ENCODE results near the gene TMPRSS7.

Gene TMPRSS7

GRCh38 chr3:112097378-112097777 lies 62.8 kb downstream of the TMPRSS7 start:
- Histone ChIP-seq H3K27ac (no peak overlapping the region), H3K4me3 (ENCODE audit: low read depth, low read length) (no peak overlapping the region), H3K36me3 (no peaks in the 10 kb centered on the region), H3K9me3 (ENCODE audit: severe bottlenecking) (no peaks in the 10 kb centered on the region), H3K27me3 (ENCODE audit: insufficient read depth, low read depth, severe bottlenecking) (no peaks in the 10 kb centered on the region)
- DNase-seq, result no peak
- TF ChIP-seq, protein P1, sequence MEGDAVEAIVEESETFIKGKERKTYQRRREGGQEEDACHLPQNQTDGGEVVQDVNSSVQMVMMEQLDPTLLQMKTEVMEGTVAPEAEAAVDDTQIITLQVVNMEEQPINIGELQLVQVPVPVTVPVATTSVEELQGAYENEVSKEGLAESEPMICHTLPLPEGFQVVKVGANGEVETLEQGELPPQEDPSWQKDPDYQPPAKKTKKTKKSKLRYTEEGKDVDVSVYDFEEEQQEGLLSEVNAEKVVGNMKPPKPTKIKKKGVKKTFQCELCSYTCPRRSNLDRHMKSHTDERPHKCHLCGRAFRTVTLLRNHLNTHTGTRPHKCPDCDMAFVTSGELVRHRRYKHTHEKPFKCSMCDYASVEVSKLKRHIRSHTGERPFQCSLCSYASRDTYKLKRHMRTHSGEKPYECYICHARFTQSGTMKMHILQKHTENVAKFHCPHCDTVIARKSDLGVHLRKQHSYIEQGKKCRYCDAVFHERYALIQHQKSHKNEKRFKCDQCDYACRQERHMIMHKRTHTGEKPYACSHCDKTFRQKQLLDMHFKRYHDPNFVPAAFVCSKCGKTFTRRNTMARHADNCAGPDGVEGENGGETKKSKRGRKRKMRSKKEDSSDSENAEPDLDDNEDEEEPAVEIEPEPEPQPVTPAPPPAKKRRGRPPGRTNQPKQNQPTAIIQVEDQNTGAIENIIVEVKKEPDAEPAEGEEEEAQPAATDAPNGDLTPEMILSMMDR (IDR thresholded peaks at IDR 0.05; ENCODE audit: low read depth, low read length), result no peak

DNA sequence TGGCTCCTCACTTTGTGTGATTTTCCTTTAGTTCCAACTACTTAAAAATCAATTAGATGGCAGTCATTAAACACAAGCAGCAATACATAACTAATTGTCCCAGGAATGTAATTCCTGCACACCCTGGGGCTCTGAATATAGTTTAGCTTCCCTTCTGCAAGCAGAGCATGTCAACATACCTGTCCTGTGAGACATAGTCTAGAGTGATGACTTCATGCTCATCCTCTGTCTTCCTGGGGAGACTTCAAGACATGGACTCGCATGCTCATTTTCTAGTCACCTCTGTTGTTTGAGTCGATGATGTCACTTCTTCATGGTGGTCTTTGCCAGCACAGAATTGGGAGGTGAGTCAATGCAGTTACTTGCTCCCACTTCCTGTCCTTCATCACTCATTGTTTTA lies 67.4 kb downstream of the TMPRSS7 start:
- H3K27me3 ChIP-seq (ENCODE audit: insufficient read depth, low read depth, severe bottlenecking), result no peaks in the 10 kb centered on the region
- no peaks in the 10 kb centered on the region for H3K9me3 ChIP-seq (ENCODE audit: severe bottlenecking)
- H3K36me3 ChIP-seq, result no peaks in the 10 kb centered on the region
- no peak overlapping the region for H3K4me3 ChIP-seq (ENCODE audit: low read depth, low read length)
- no peak for DNase-seq
- H3K27ac ChIP-seq, result no peak overlapping the region
- TF ChIP-seq, protein P1 (IDR thresholded peaks at IDR 0.05; ENCODE audit: low read depth, low read length), result no peak

GRCh38 chr3:112104774-112105173 lies 70.2 kb downstream of the TMPRSS7 start:
- Histone ChIP-seq H3K36me3 (no peaks in the 10 kb centered on the region), H3K27me3 (ENCODE audit: insufficient read depth, low read depth, severe bottlenecking) (no peaks in the 10 kb centered on the region), H3K4me3 (ENCODE audit: low read depth, low read length) (no peak overlapping the region), H3K27ac (no peak overlapping the region), H3K9me3 (ENCODE audit: severe bottlenecking) (no peaks in the 10 kb centered on the region)
- DNase-seq, result no peak
- TF ChIP-seq, protein P1 (IDR thresholded peaks at IDR 0.05; ENCODE audit: low read depth, low read length), result no peak

DNA sequence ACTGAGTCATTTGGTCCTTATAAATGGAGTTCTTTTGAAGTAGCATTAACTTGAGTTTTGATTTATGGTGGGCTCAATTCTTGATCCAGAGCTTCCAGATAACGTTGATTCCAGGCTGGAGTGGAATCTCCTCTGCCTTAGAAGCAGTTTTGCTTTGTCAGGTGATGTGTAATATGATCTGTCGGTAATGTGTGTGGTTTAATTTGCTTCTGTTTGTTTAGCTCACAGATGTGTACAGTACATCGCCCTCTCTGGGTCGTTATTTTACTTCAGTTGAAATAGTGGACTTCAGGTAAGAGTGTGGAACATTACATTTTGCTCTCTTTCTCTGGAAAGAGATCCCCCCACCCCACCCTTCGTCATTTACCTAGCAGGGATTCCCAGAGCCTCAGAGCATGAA lies 74.8 kb downstream of the TMPRSS7 start:
- no peak for DNase-seq
- TF ChIP-seq, protein P1 (IDR thresholded peaks at IDR 0.05; ENCODE audit: low read depth, low read length), result no peak
- Histone ChIP-seq H3K27ac (no peak overlapping the region), H3K27me3 (ENCODE audit: insufficient read depth, low read depth, severe bottlenecking) (no peaks in the 10 kb centered on the region), H3K4me3 (ENCODE audit: low read depth, low read length) (no peak overlapping the region), H3K9me3 (ENCODE audit: severe bottlenecking) (no peaks in the 10 kb centered on the region), H3K36me3 (no peaks in the 10 kb centered on the region)

DNA sequence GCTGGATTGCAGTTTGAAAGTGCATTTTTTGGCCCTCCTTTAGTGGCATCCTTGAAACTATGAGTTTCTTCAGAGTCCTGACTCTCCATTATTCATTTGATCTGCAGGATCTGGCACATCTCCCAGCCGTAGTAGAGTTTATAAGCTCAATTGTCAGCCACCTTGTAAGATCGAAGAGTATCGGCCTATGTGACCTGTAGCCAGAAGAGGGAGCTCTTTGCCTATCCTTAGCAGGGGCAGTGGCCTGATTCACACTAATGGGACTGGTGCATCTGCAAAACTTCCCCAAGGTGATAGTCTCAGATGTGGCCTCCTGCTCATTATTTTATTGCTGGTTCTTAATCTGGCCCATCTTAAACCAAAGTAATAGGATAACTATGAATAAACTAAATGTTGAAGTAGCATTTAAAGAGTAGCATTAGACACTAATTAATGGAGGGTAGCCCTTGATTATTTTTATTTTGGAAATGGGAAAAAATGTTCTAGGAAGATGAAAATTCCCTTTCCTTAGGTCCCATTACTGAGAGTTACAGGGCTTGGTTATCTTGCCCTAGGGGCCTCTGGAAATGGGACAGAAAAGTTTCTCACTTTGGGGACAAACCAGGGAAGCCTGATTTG lies 77.4 kb downstream of the TMPRSS7 start:
- Histone ChIP-seq H3K4me3 (ENCODE audit: low read depth, low read length) (no peak overlapping the region), H3K27ac (no peak overlapping the region)
- TF ChIP-seq, protein P1 (IDR thresholded peaks at IDR 0.05; ENCODE audit: low read depth, low read length), result peak; percentile 90

DNA sequence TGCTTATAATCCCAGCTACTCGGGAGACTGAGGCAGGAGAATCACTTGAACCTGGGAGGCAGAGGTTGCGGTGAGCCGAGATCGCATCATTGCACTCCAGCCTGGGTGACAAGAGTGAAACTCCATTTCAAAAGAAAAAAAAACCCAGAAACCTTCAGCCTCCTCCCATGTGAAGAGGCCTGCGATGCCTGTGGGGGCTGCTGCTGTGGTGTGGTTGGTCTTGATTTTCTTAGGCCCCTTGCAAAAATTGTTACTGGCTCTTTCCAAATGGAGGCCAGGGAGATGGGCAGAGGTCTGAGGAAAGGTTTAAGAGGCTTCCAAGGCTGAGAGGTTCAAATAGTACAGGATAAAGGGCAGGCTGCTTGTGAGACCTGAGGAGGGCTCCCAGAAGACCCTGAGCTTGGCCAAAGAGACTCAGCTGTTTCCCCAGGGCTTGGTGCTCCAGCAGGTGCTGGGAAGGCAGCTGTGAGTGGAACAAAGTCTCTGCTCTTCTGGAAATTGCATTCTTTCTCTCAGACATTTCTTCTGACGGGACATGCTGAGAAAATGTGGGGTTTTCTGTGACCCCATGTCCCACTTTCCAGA lies 80.1 kb downstream of the TMPRSS7 start:
- Histone ChIP-seq H3K9me3 (ENCODE audit: severe bottlenecking) (no peaks in the 10 kb centered on the region), H3K4me3 (ENCODE audit: low read depth, low read length) (no peak overlapping the region), H3K36me3 (no peaks in the 10 kb centered on the region), H3K27ac (no peak overlapping the region), H3K27me3 (ENCODE audit: insufficient read depth, low read depth, severe bottlenecking) (no peaks in the 10 kb centered on the region)
- no peak for DNase-seq
- TF ChIP-seq, protein P1 (IDR thresholded peaks at IDR 0.05; ENCODE audit: low read depth, low read length), result no peak

More for the DNA sequence above, 77.4 kb downstream of the TMPRSS7 start:
- Histone ChIP-seq H3K36me3 (no peaks in the 10 kb centered on the region), H3K27me3 (ENCODE audit: insufficient read depth, low read depth, severe bottlenecking) (no peaks in the 10 kb centered on the region), H3K9me3 (ENCODE audit: severe bottlenecking) (no peaks in the 10 kb centered on the region)
- peak; percentile 63 for DNase-seq
